ENCODE results near the gene SCAI.
A peak's percentile ranks its signal among the peaks of the same experiment; 100 is the strongest.
"Not testable (repeated sequence)": the region's sequence is repeated elsewhere in the genome, so short reads cannot be mapped to it uniquely, and the experiment has no call there.

Gene SCAI

GRCh38 chr9:124940894-124941678 lies 202.2 kb downstream of the SCAI start, which contains the start of gene GOLGA1:
GOLGA1 (minus strand) TSS chr9:124941083; CDS start chr9:124938711, 2,372 bp downstream.
- peak; percentile 88 to 89 for ATAC-seq

- peak; percentile 22 to 28 for ATAC-seq
Observed at GRCh38 chr9:124940521-124940893, 202.8 kb downstream of the SCAI start.

DNA sequence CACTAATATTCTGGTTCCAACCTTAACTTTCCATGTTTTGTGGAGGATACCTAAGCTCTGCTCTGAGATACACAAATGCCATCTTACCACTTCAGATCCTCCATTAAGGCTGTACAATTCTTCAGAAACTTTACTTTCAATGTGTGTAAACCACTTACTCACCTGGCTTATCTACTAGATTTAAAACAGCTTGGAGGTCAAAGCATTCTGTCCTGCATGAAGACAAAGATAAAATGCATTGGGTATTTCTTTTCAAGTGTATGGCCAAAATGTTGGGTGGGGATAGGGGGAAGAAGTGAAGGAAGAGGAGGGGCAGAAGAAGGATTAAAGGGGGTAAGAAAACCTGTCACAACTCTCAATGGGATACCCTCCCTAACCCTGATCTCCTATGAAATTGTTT lies 203.4 kb downstream of the SCAI start:
- no peak for ATAC-seq

DNA sequence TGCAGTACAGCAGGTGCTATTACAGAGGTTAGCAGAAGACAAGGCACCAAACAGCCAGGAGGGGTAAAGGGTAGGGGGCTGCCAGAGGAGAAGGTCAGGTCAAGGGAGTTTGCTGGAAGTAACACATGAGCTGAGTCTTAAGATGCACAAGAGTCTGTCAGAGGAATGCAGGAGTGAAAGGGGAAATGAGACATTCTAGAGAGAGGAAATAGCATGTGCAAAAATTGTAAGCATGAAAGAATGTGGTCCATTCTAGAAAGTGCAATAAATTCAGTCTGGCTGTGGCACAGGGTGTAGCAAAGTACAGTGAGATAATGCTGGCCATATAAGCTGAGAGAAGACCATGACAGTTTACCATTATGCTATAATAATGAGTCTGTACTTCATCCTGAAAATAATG lies 209.0 kb downstream of the SCAI start:
- no peak for ATAC-seq

- no peak for ATAC-seq
Observed at GRCh38 chr9:124932333-124932732, 211.0 kb downstream of the SCAI start.

GRCh38 chr9:124929464-124929863 lies 213.9 kb downstream of the SCAI start:
- no peak for ATAC-seq

GRCh38 chr9:124928116-124928515 lies 215.2 kb downstream of the SCAI start:
- ATAC-seq = no peak

DNA sequence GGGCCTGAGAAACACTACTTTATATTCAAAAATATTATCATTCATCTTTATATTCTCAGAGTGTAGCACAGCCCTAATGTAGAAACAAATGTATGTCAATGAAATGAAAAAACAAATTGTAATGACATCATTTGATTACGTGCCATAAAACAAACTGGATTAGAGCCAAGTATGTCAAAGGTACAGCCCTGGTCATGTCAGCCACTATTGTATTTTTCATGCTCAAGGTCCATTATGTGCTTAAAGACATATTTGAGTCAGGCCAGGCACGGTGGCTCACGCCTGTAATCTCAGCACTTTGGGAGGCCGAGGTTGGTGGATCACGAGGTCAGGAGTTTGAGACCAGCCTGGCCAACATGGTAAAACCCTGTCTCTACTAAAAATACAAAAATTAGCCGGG lies 222.9 kb downstream of the SCAI start:
- not testable (repeated sequence) for ATAC-seq

DNA sequence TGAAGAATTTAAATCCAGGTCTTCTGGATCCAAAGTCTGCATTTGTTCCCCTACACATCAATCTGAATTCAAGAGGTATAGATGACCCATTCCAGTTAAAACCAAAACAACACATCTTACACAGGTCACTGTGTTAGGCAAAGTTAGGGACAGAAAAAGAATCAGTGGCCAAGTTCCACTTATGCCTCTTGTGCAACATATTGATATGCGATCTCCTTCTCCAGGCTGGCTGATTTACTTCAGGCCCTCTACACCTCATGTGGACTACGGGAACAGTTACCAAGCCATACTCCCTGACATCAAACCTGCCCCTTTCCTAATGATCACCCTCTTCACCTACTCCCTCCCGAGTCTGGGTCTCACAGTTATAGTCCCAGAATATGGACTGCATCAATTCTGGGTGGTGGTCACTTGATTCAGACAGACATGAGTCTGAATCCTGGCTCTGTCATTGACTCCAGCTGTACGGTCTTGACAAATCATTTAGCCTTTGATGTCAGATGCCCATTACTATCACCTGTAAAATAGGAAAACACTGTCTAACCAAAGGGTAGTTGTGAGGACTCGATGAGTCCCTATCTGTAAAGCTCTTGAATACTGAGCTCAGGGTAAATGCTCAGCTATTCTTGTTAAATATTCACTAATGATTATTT lies 228.4 kb downstream of the SCAI start:
- no peak for ATAC-seq

- no peak for ATAC-seq
Observed at GRCh38 chr9:124913378-124913777, 229.9 kb downstream of the SCAI start.

GRCh38 chr9:124911766-124912165 lies 231.6 kb downstream of the SCAI start:
- no peak for ATAC-seq

DNA sequence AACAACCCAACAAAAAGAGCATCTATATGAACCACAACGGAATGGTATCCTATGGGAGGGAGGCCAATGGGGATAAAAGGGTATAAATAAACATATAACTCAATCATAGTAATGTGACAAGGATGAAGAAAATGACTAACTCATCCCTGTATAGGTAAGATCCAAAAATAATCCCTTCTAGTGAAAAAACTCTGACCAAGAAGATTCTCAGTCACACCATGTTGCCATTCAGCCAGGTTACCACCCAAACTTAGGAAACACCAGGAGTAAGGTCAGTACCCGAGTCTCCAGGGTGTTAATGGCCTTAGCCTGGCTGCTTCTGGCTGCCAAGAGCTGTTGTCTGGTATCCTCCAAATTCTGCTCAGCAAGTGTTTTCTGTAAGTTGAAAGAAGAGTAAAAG lies 235.2 kb downstream of the SCAI start:
- ATAC-seq = no peak

GRCh38 chr9:124906966-124907365 lies 236.4 kb downstream of the SCAI start:
- ATAC-seq = no peak

GRCh38 chr9:124899845-124900244 lies 243.5 kb downstream of the SCAI start:
- no peak for ATAC-seq

- no peak for ATAC-seq
Observed at GRCh38 chr9:124897570-124898460, 245.5 kb downstream of the SCAI start.

- ATAC-seq = peak; percentile 69 to 78
Observed at GRCh38 chr9:124894741-124895170, 248.6 kb downstream of the SCAI start.

- no peak for ATAC-seq
Observed at GRCh38 chr9:124894035-124894740, 249.1 kb downstream of the SCAI start.

Data from activated CD4-positive, CD25-positive, alpha-beta regulatory T cell treated with anti-CD3 and anti-CD28 coated beads, Interleukin-2, amount 50 U/mL, for 24 hours (primary cell).